T1000 (cell line): ENCODE data around the gene OR10H4.
"Not testable (repeated sequence)": the region's sequence is repeated elsewhere in the genome, so short reads cannot be mapped to it uniquely, and the experiment has no call there.

Source experiments
- DNase-seq: peaks from one replicate; lab custom pipeline; 2025; ENCODE audit warnings: mixed read lengths; lab: John Stamatoyannopoulos, UW

The OR10H4 gene

GRCh38 chr19:15948223-15949058 is at the start of gene OR10H4:
Gene OR10H4, plus strand, starts transcription at chr19:15949008. Its CDS starts 0 bp downstream, at chr19:15949008.
- DNase-seq = no peak

- DNase-seq = not testable (repeated sequence)
Measured at GRCh38 chr19:15899561-15899960, 49.2 kb upstream of the OR10H4 start.

GRCh38 chr19:15900032-15900431 is 48.8 kb upstream of the OR10H4 start:
- DNase-seq = not testable (repeated sequence)

GRCh38 chr19:15900504-15900903 is 48.3 kb upstream of the OR10H4 start:
- DNase-seq = no peak

- no peak for DNase-seq
Measured at GRCh38 chr19:15902254-15902653, 46.6 kb upstream of the OR10H4 start.

- not testable (repeated sequence) for DNase-seq
Measured at GRCh38 chr19:15902898-15903297, 45.9 kb upstream of the OR10H4 start.

- DNase-seq = no peak
Measured at GRCh38 chr19:15905026-15905425, 43.8 kb upstream of the OR10H4 start.

GRCh38 chr19:15911599-15912235 is 37.1 kb upstream of the OR10H4 start:
- no peak for DNase-seq

GRCh38 chr19:15913384-15913783 is 35.4 kb upstream of the OR10H4 start:
- DNase-seq = no peak

GRCh38 chr19:15913830-15914229 is 35.0 kb upstream of the OR10H4 start:
- no peak for DNase-seq

- DNase-seq = no peak
Measured at GRCh38 chr19:15915109-15915508, 33.7 kb upstream of the OR10H4 start.

GRCh38 chr19:15919243-15919642 is 29.6 kb upstream of the OR10H4 start:
- DNase-seq = no peak

GRCh38 chr19:15922021-15922420 is 26.8 kb upstream of the OR10H4 start:
- no peak for DNase-seq

- DNase-seq = no peak
Measured at GRCh38 chr19:15923702-15924101, 25.1 kb upstream of the OR10H4 start.

GRCh38 chr19:15926484-15926883 is 22.3 kb upstream of the OR10H4 start:
- no peak for DNase-seq

GRCh38 chr19:15928321-15928720 is 20.5 kb upstream of the OR10H4 start:
- no peak for DNase-seq

GRCh38 chr19:15933761-15934331 is 15.0 kb upstream of the OR10H4 start:
- DNase-seq = not testable (repeated sequence)

GRCh38 chr19:15934332-15935078 is 14.3 kb upstream of the OR10H4 start, which contains the start of gene CYP4F11:
Gene CYP4F11, minus strand, starts transcription at chr19:15934529. Its CDS starts 121 bp downstream, at chr19:15934408.
- no peak for DNase-seq

GRCh38 chr19:15935167-15935702 is 13.6 kb upstream of the OR10H4 start:
- no peak for DNase-seq

- no peak for DNase-seq
Measured at GRCh38 chr19:15936173-15936572, 12.6 kb upstream of the OR10H4 start.

- no peak for DNase-seq
Measured at GRCh38 chr19:15936950-15937349, 11.9 kb upstream of the OR10H4 start.

- no peak for DNase-seq
Measured at GRCh38 chr19:15937771-15938170, 11.0 kb upstream of the OR10H4 start.
